PC-3 (cell line): Measurements from ENCODE around the gene TTC31.

Experiments
- EZH2 ChIP-seq: fragments of 300-600 bp; sonication (generic); IDR thresholded peaks from one replicate; pipeline ENCODE4 v1.6.1; 2017; ENCODE audit warnings: antibody characterized with exemption, mild to moderate bottlenecking, low read length; ENCODE audit not compliant: unreplicated experiment
- TF ChIP-seq, protein P1 (sequence below): fragments of 300-600 bp; sonication (generic); conservative IDR thresholded peaks from 2 replicates; pipeline ENCODE4 v1.5.1; 2017; ENCODE audit warnings: antibody characterized with exemption, low read depth, mild to moderate bottlenecking, low read length

DNA sequence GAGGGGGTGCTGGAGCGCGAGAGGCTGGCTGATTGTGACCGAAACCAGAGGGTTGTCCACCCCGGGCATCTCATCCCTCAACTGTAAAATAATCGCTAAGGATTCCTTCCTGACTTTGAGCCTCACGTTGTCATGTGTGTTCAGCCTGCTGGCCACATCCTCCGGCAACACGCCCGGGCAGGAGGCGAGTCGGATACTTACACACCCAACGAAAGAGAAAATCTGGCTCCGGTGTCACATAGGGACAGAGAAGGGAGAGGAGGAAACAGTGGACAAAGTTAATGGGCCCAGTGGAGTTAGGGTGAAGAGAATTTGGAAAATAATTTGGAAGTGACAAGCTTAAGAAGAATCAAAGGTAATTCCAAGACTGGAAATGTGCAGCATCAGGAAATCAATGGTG is 33.8 kb downstream of the TTC31 start:
- TF ChIP-seq, protein P1, sequence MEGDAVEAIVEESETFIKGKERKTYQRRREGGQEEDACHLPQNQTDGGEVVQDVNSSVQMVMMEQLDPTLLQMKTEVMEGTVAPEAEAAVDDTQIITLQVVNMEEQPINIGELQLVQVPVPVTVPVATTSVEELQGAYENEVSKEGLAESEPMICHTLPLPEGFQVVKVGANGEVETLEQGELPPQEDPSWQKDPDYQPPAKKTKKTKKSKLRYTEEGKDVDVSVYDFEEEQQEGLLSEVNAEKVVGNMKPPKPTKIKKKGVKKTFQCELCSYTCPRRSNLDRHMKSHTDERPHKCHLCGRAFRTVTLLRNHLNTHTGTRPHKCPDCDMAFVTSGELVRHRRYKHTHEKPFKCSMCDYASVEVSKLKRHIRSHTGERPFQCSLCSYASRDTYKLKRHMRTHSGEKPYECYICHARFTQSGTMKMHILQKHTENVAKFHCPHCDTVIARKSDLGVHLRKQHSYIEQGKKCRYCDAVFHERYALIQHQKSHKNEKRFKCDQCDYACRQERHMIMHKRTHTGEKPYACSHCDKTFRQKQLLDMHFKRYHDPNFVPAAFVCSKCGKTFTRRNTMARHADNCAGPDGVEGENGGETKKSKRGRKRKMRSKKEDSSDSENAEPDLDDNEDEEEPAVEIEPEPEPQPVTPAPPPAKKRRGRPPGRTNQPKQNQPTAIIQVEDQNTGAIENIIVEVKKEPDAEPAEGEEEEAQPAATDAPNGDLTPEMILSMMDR, result no peak
- no peak for TF ChIP-seq EZH2
